Osteoblast (primary cell): ENCODE measurements around the gene CNN2. TPM values are rescaled to one million over a fixed set of nuclear protein-coding genes. Genes with fewer than 3 reads are reported as not detected.

Experiments used
- DNase-seq: peaks from one replicate; pipeline ENCODE4 v3.0.0; 2011; ENCODE audit warnings: low spot score, mixed read lengths; ENCODE audit not compliant: insufficient read length; ENCODE audit errors: missing footprints
- H2AFZ ChIP-seq: 2 replicates; pipeline ENCODE4 v1.6.0; 2011; ENCODE audit warnings: mild to moderate bottlenecking, low read length
- H3K27ac ChIP-seq: 2 replicates; pipeline ENCODE4 v1.5.1; 2011; ENCODE audit warnings: mild to moderate bottlenecking, low read depth, low read length, moderate library complexity
- H3K27me3 ChIP-seq: 2 replicates; pipeline ENCODE4 v1.6.0; 2012; ENCODE audit warnings: mild to moderate bottlenecking, control low read depth, inconsistent platforms, low read length, moderate library complexity; ENCODE audit not compliant: insufficient read depth
- H3K36me3 ChIP-seq: 2 replicates; pipeline ENCODE4 v1.5.1; 2011; ENCODE audit warnings: mild to moderate bottlenecking, low read length, control low read depth, moderate library complexity; ENCODE audit not compliant: insufficient read depth
- H3K4me1 ChIP-seq: 2 replicates; pipeline ENCODE4 v1.5.1; 2011; ENCODE audit warnings: mild to moderate bottlenecking, low read length, control low read depth, moderate library complexity; ENCODE audit not compliant: insufficient read depth
- H3K4me2 ChIP-seq: 2 replicates; pipeline ENCODE4 v1.6.0; 2011; ENCODE audit warnings: mild to moderate bottlenecking, low read length; ENCODE audit not compliant: insufficient read depth
- H3K4me3 ChIP-seq: fragments of 200-600 bp; sonication (generic); 3 replicates; pipeline ENCODE4 v1.5.1; 2012; ENCODE audit warnings: mild to moderate bottlenecking, low read length, inconsistent platforms; ENCODE audit not compliant: insufficient read depth
- H3K79me2 ChIP-seq: 2 replicates; pipeline ENCODE4 v1.6.0; 2012; ENCODE audit warnings: mild to moderate bottlenecking, low read length, control low read depth, inconsistent platforms; ENCODE audit not compliant: insufficient read depth
- H3K9me3 ChIP-seq: 2 replicates; pipeline ENCODE4 v1.5.1; 2011; ENCODE audit warnings: low read depth, low read length, control low read depth
- H4K20me1 ChIP-seq: 2 replicates; pipeline ENCODE4 v1.6.0; 2012; ENCODE audit warnings: mild to moderate bottlenecking, low read length, control low read depth; ENCODE audit not compliant: insufficient read depth
- CTCF ChIP-seq: IDR thresholded peaks from 2 replicates; pipeline ENCODE4 v1.5.1; 2011; ENCODE audit warnings: mild to moderate bottlenecking, low read depth, low read length, moderate library complexity; ENCODE audit errors: extremely low read depth
- total RNA-seq: library from RNA; depleted of rRNA; stranded (reverse); fragments of >200 nt; gene quantifications from 2 replicates; pipeline ENCODE4 v1.2.3, GENCODE V29; 2012

Gene CNN2
- total RNA-seq, 1 donor = 594 TPM

GRCh38 chr19:1011831-1012333 lies 14.5 kb upstream of the CNN2 start:
- Histone ChIP-seq H4K20me1 (peaks cover 37% of the 10 kb centered on the region), H3K79me2 (peaks cover 41% of the 10 kb centered on the region), H2AFZ (no peak overlapping the region)

GRCh38 chr19:1012334-1012733 lies 14.1 kb upstream of the CNN2 start:
- Histone ChIP-seq H4K20me1 (peaks cover 42% of the 10 kb centered on the region), H3K79me2 (peaks cover 45% of the 10 kb centered on the region), H3K4me1 (peaks cover 9% of the 10 kb centered on the region), H3K4me3 (no peak overlapping the region), H3K27ac (no peak overlapping the region), H2AFZ (no peak overlapping the region), H3K9me3 (no peaks in the 10 kb centered on the region), H3K4me2 (no peak overlapping the region), H3K36me3 (peaks cover 22% of the 10 kb centered on the region), H3K27me3 (no peaks in the 10 kb centered on the region)
- no peak for TF ChIP-seq CTCF
- DNase-seq = no peak

More at GRCh38 chr19:1011831-1012333, 14.5 kb upstream of the CNN2 start:
- H3K4me3 ChIP-seq = no peak overlapping the region
- DNase-seq = no peak
- peaks cover 5% of the 10 kb centered on the region for H3K4me1 ChIP-seq
- no peak for TF ChIP-seq CTCF
- H3K9me3 ChIP-seq = no peaks in the 10 kb centered on the region
- H3K27ac ChIP-seq = no peak overlapping the region
- no peaks in the 10 kb centered on the region for H3K27me3 ChIP-seq
- peaks cover 22% of the 10 kb centered on the region for H3K36me3 ChIP-seq
- H3K4me2 ChIP-seq = no peak overlapping the region

DNA sequence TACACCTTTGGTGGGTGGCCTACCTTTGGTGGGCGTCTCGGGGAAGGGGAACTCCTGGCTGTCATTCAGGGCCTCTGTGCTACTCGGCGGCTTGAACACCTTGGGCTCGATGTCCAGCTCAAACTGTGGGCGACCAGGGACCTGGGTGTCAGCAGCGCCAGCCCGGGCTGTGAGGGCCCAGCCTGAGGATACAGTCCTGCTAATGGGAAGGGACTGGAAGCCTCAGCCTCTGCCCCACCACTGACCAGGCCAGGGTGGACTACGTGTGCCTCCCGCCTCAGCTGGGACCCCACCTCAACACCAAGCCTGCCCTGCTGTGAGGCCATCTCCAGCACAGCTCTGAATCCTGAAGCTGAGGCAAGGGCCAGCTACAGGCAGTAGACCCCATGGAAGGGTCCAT lies 13.2 kb upstream of the CNN2 start:
- DNase-seq = no peak
- Histone ChIP-seq H3K36me3 (peaks cover 22% of the 10 kb centered on the region), H3K27me3 (no peaks in the 10 kb centered on the region), H3K79me2 (peaks cover 54% of the 10 kb centered on the region), H3K4me3 (no peak overlapping the region), H3K27ac (no peak overlapping the region), H4K20me1 (peaks cover 51% of the 10 kb centered on the region), H3K4me2 (no peak overlapping the region), H3K4me1 (peaks cover 18% of the 10 kb centered on the region), H2AFZ (no peak overlapping the region), H3K9me3 (no peaks in the 10 kb centered on the region)
- no peak for TF ChIP-seq CTCF

- Histone ChIP-seq H3K4me1 (peaks cover 25% of the 10 kb centered on the region), H2AFZ (no peak overlapping the region), H3K4me2 (no peak overlapping the region), H3K4me3 (no peak overlapping the region), H3K27ac (no peak overlapping the region), H3K79me2 (peaks cover 66% of the 10 kb centered on the region), H4K20me1 (peaks cover 57% of the 10 kb centered on the region), H3K36me3 (peaks cover 22% of the 10 kb centered on the region), H3K9me3 (no peaks in the 10 kb centered on the region), H3K27me3 (no peaks in the 10 kb centered on the region)
- TF ChIP-seq CTCF = no peak
- no peak for DNase-seq
Observed at GRCh38 chr19:1014161-1015060, 12.0 kb upstream of the CNN2 start.
